ENCODE data around the gene EPHB2. TPM values are rescaled to one million over a fixed set of nuclear protein-coding genes. Genes with fewer than 3 reads are reported as not detected.

Gene EPHB2
- total and polyA plus RNA-seq, 2 donors from 2014 or later: 3.0 to 9.5 TPM

DNA sequence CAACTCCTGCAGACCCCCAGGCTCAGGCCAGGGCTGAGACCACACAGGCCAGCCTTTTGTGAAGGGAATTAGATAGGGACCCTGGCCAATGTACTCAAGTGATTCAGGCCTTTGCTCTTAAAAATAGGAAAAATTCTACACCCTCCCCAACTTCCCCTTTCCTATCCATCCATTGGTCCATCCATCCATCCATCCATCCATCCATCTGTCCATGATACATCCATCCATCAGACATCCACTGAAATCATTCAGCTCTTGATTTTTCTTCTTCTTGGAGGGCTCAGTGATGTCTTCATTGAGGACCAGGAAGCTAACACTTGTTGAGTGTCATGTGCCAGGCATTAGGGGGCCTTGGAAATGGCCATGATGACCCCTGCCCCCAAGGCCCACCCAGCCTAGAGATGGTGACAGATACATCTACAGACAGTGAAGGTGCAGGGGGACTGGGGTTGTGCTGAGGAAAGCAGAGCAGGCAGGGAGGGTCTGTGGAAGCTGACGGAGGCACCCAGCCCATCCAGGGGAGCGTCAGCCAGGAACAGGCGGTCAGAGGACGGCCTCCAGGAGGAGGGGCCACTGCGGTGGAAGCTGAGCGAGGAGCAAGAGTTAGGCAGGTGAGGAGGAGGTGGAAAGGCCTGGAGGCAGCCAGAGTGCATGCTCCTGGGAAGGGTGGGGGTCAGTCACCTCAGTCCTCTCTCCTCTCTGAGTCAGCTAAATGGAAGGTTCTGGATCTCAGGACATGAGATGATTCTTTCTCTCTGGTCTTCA lies 81.9 kb downstream of the EPHB2 start:
- Histone ChIP-seq H3K27ac (ENCODE audit: low read depth in 2 of 2, low read length in 2 of 2) (no peak overlapping the region), H3K27me3 (ENCODE audit: control insufficient read depth, insufficient read depth, low read length) (no peaks in the 10 kb centered on the region), H3K9me3 (ENCODE audit: control insufficient read depth in 2 of 3, insufficient read depth in 1 of 3, low read length in 3 of 3) (no peaks in the 10 kb centered on the region), H3K36me3 (ENCODE audit: control insufficient read depth in 2 of 3, insufficient read depth in 3 of 3, low read length in 3 of 3) (peaks cover 0 to 3% (median 0%) of the 10 kb centered on the region in 3 donors), H3K4me3 (ENCODE audit: low read length in 3 of 3) (no peak overlapping the region), H3K9ac (ENCODE audit: low read length in 3 of 3) (no peak overlapping the region), H3K4me1 (ENCODE audit: control insufficient read depth in 2 of 3, insufficient read depth in 2 of 3, low read depth in 1 of 3, low read length in 3 of 3) (peaks cover 0 to 10% (median 6%) of the 10 kb centered on the region in 3 donors)
- FAIRE-seq (no peak), DNase-seq (no peak)
- TF ChIP-seq, protein P1, sequence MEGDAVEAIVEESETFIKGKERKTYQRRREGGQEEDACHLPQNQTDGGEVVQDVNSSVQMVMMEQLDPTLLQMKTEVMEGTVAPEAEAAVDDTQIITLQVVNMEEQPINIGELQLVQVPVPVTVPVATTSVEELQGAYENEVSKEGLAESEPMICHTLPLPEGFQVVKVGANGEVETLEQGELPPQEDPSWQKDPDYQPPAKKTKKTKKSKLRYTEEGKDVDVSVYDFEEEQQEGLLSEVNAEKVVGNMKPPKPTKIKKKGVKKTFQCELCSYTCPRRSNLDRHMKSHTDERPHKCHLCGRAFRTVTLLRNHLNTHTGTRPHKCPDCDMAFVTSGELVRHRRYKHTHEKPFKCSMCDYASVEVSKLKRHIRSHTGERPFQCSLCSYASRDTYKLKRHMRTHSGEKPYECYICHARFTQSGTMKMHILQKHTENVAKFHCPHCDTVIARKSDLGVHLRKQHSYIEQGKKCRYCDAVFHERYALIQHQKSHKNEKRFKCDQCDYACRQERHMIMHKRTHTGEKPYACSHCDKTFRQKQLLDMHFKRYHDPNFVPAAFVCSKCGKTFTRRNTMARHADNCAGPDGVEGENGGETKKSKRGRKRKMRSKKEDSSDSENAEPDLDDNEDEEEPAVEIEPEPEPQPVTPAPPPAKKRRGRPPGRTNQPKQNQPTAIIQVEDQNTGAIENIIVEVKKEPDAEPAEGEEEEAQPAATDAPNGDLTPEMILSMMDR (IDR thresholded peaks at IDR 0.05; ENCODE audit: borderline replicate concordance, extremely low read depth, insufficient read depth): no peak
- intact Hi-C loops (cut with DNase I): no loop called here

- Histone ChIP-seq H3K36me3 (ENCODE audit: control insufficient read depth in 2 of 3, insufficient read depth in 3 of 3, low read length in 3 of 3) (peaks cover 0 to 3% (median 0%) of the 10 kb centered on the region in 3 donors), H3K9me3 (ENCODE audit: control insufficient read depth in 2 of 3, insufficient read depth in 1 of 3, low read length in 3 of 3) (no peaks in the 10 kb centered on the region), H3K27me3 (ENCODE audit: control insufficient read depth, insufficient read depth, low read length) (no peaks in the 10 kb centered on the region), H3K27ac (ENCODE audit: low read depth in 2 of 2, low read length in 2 of 2) (no peak overlapping the region), H3K4me1 (ENCODE audit: control insufficient read depth in 2 of 3, insufficient read depth in 2 of 3, low read depth in 1 of 3, low read length in 3 of 3) (peaks cover 0 to 10% (median 4%) of the 10 kb centered on the region in 3 donors), H3K4me3 (ENCODE audit: low read length in 3 of 3) (no peak overlapping the region), H3K9ac (ENCODE audit: low read length in 3 of 3) (no peak overlapping the region)
- intact Hi-C loops (cut with DNase I): no loop called here
- FAIRE-seq: no peak
- DNase-seq: no peak
- TF ChIP-seq, protein P1 (IDR thresholded peaks at IDR 0.05; ENCODE audit: borderline replicate concordance, extremely low read depth, insufficient read depth): no peak
Measured at GRCh38 chr1:22793647-22794046, 83.0 kb downstream of the EPHB2 start.

DNA sequence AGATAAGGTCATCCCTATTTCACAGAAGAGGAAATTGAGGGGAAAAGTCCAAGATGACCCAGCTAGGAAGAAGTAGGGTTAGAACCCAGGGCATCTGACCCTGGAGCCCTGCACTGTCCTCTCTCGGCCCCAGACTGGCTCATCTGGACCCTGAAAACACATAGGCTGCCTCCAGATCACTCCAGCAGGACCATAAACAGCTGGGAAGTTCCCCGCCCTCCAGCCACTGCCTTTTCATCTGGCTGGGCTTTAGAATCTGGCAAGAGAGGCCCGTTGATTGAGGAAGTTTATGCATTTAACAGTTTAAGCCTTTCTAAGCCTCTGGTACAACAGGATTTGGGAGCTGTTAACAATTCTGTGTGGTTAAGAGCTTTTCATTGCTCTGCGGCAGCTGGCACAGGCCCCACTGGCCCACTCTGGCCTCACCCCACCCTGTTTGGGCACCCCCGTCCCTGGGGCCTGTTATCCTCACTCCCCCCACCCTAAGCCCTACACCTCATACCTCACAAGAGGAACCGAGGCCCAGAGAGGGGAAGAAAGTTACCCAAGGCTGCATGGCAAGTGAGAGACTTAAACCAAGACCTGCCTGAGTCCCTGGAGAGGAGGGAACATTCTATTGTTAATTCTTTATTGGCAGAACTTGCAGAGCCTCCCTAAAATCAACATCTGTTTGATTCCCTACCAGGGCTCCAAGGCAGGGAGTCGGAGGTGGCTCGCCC lies 84.2 kb downstream of the EPHB2 start:
- no peaks in the 10 kb centered on the region for H3K27me3 ChIP-seq (ENCODE audit: control insufficient read depth, insufficient read depth, low read length)
- intact Hi-C loops (cut with DNase I): no loop called here
- H3K9me3 ChIP-seq (ENCODE audit: control insufficient read depth in 2 of 3, insufficient read depth in 1 of 3, low read length in 3 of 3): no peaks in the 10 kb centered on the region
- no peak overlapping the region for H3K4me3 ChIP-seq (ENCODE audit: low read length in 3 of 3)
- H3K27ac ChIP-seq (ENCODE audit: low read depth in 2 of 2, low read length in 2 of 2): no peak overlapping the region
- peaks cover 0 to 4% (median 2%) of the 10 kb centered on the region in 3 donors for H3K4me1 ChIP-seq (ENCODE audit: control insufficient read depth in 2 of 3, insufficient read depth in 2 of 3, low read depth in 1 of 3, low read length in 3 of 3)
- FAIRE-seq (no peak), DNase-seq (peak in 1 of 5 donors; percentile 73)
- H3K36me3 ChIP-seq (ENCODE audit: control insufficient read depth in 2 of 3, insufficient read depth in 3 of 3, low read length in 3 of 3): peaks cover 0 to 3% (median 0%) of the 10 kb centered on the region in 3 donors
- no peak overlapping the region for H3K9ac ChIP-seq (ENCODE audit: low read length in 3 of 3)
- TF ChIP-seq, protein P1 (IDR thresholded peaks at IDR 0.05; ENCODE audit: borderline replicate concordance, extremely low read depth, insufficient read depth): no peak

Data from kidney (tissue), 14 donors.